Transverse colon (tissue), 4 donors: ENCODE measurements around the gene APLP2. TPM values are rescaled to one million over a fixed set of nuclear protein-coding genes. Genes with fewer than 3 reads are reported as not detected.

Experiments used
- DNase-seq: peaks from one replicate; pipeline ENCODE4 v3.0.0-alpha.2; 2019
- H3K27ac ChIP-seq, 4 donors: fragments of 200-600 bp; sonication (generic); 2 replicates each; pipeline ENCODE4 v1.5.1; 2016 to 2018; ENCODE audit warnings: inconsistent platforms in 4 of 4
- H3K27me3 ChIP-seq: fragments of 200-600 bp; sonication (generic); 2 replicates; pipeline ENCODE4 v1.5.1; 2017; ENCODE audit warnings: inconsistent platforms
- H3K36me3 ChIP-seq, 4 donors: fragments of 200-600 bp; sonication (generic); 2 replicates each; pipeline ENCODE4 v1.5.1; 2017 to 2019; ENCODE audit warnings: inconsistent platforms in 4 of 4
- H3K4me1 ChIP-seq, 4 donors: fragments of 200-600 bp; sonication (generic); 2 replicates each; pipeline ENCODE4 v1.5.1; 2017 to 2020; ENCODE audit warnings: inconsistent platforms in 4 of 4
- H3K4me3 ChIP-seq, 4 donors: fragments of 200-600 bp; sonication (generic); 1 replicate in 1 of 4; 2 replicates in 3 of 4; pipeline versions ENCODE4 v1.5.1 to v1.6.1; 2017 to 2019; ENCODE audit warnings: inconsistent platforms in 4 of 4
- H3K9me3 ChIP-seq, 2 donors: fragments of 200-600 bp; sonication (generic); 2 replicates each; pipeline ENCODE4 v1.5.1; 2017 to 2019; ENCODE audit warnings: inconsistent platforms in 2 of 2
- CTCF ChIP-seq, 5 experiments: fragments of 200-600 bp in 3 of 5; fragments of 450-650 bp in 2 of 5; sonication (generic) in 3 of 5; IDR thresholded peaks; 1 replicate in 2 of 5; 2 replicates in 3 of 5; pipeline ENCODE4 v1.5.1; 2016 to 2017; ENCODE audit warnings: antibody characterized with exemption in 5 of 5, inconsistent platforms in 3 of 5, mild to moderate bottlenecking in 2 of 5, moderate library complexity in 1 of 5
- EP300 ChIP-seq: sonication (generic); formaldehyde crosslinking; IDR thresholded peaks from one replicate; pipeline ENCODE4 v1.6.1; 2017; ENCODE audit warnings: antibody characterized with exemption, low read depth
- POLR2A ChIP-seq: fragments of 450-650 bp; IDR thresholded peaks from one replicate; pipeline ENCODE4 v1.6.1; 2016; ENCODE audit warnings: antibody characterized with exemption, mild to moderate bottlenecking, moderate library complexity
- POLR2AphosphoS5 ChIP-seq, 3 donors: sonication (generic); formaldehyde crosslinking; IDR thresholded peaks; one replicate each; pipeline ENCODE4 v1.6.1; 2016; ENCODE audit warnings: antibody characterized with exemption in 3 of 3
- WGBS, 2 donors: methylation state at CpG; one replicate each; pipeline ENCODE4 v1.1.5; 2018; ENCODE audit warnings: low coverage in 1 of 2; 5-methylcytosine and 5-hydroxymethylcytosine counted together
- in situ Hi-C, 4 donors: fragments of 200-750 bp; cut with MboI; loops; one replicate each; pipeline versions ENCODE4 v1.15.0 to v1.15.1; 2017; ENCODE audit warnings: low sequenced_read_pairs in 3 of 4, low pct_ligation_motif_present in 1 of 4, low pct_unique_long_range_greater_than_20kb in 1 of 4
- intact Hi-C: fragments of 100-400 bp; cut with DNase I; formaldehyde crosslinking; loops from one replicate; pipeline ENCODE4 v1.15.1; 2023; ENCODE audit warnings: low total_unique reads
- total RNA-seq, 4 donors: library from RNA; depleted of rRNA; stranded (reverse); fragments of >200 nt; gene quantifications; one replicate each; pipeline ENCODE4 v1.1.0, GENCODE V29; 2016

The APLP2 gene
- total RNA-seq, 4 donors from 2014 or later = 191 to 618 (median 396) TPM

DNA sequence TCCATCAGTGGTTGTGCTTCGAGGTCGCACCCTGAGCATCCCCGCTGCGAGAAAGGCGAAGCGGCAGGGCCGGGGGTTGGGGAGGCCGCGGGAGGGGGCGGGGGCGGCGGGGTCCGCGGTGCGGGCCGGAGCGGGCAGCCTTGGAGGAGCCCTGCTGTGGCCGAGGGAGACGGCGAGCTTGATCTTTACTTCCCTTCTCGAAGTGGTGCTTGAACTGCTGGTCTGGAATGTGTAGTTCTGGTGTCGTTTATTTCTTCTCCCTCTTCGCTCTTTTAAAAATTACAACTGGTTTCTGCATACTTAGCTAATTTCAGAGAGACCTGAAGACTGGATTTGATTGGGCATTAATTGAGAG lies 1.1 kb downstream of the APLP2 start:
- no peaks in the 10 kb centered on the region for H3K27me3 ChIP-seq
- in situ Hi-C loops = no loop called here
- WGBS, 2 donors = 2% methylated on average over 23 of the region's 23 CpGs; no CpG with 5 or more reads in 1 of the 2 donors
- peaks cover 11 to 48% (median 29%) of the 10 kb centered on the region in 4 donors for H3K4me1 ChIP-seq
- DNase-seq = peak; percentile 34
- H3K27ac ChIP-seq = peak overlapping the region; percentile 94 to 97 (median 96)
- intact Hi-C loops = loop anchor here (2.0 kb wide), 1 partner anchor 68 kb away; the partner anchor contains the start of gene PRDM10
- H3K36me3 ChIP-seq = no peaks in the 10 kb centered on the region
- peak overlapping the region; percentile 66 to 92 (median 81) for H3K4me3 ChIP-seq
- H3K9me3 ChIP-seq = no peaks in the 10 kb centered on the region
- no peak for TF ChIP-seq POLR2A
- no peak for TF ChIP-seq EP300
- TF ChIP-seq CTCF (IDR thresholded peaks at IDR 0.05) = no peak
- no peak for TF ChIP-seq POLR2AphosphoS5 (IDR thresholded peaks at IDR 0.05)

DNA sequence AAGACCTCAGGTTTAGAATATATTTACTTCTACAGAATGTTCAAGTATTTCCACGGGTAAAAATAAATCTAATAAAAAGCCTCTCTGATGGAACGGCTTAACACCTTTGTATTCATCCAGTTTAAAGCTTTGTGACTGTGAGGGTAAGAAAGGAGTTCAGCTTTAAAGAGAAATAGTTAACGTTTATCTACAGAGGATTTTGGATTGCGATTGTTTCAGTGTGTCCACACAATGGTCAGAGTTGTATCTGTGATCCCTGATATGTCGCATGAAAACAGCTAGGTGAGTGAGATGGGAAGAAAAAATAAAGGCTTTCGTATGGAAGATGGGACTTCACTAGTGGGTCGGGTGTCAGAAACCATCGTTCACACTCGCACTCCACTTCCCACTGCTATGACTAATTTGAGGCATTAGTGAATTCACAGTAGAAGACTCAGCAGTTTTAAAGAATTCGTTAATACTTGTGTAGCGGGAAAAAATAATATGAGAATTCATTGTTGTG lies 1.6 kb downstream of the APLP2 start:
- intact Hi-C loops = loop anchor here (2.0 kb wide), 1 partner anchor 68 kb away; the partner anchor contains the start of gene PRDM10

GRCh38 chr11:130074736-130075135 lies 5.0 kb downstream of the APLP2 start:
- in situ Hi-C loops = no loop called here
- TF ChIP-seq EP300 = no peak
- no peak for TF ChIP-seq POLR2AphosphoS5 (IDR thresholded peaks at IDR 0.05)
- TF ChIP-seq CTCF (IDR thresholded peaks at IDR 0.05) = no peak
- no peak for TF ChIP-seq POLR2A
- 96 to 97% methylated on average over 2 of the region's 2 CpGs for WGBS, 2 donors
- Histone ChIP-seq H3K4me3 (no peak overlapping the region), H3K9me3 (no peaks in the 10 kb centered on the region), H3K4me1 (peaks cover 5 to 23% (median 17%) of the 10 kb centered on the region in 4 donors), H3K27ac (no peak overlapping the region), H3K36me3 (no peaks in the 10 kb centered on the region), H3K27me3 (no peaks in the 10 kb centered on the region)
- DNase-seq = no peak
- intact Hi-C loops = no loop called here

More for the DNA sequence above, 1.6 kb downstream of the APLP2 start:
- no peaks in the 10 kb centered on the region for H3K27me3 ChIP-seq
- DNase-seq = no peak
- TF ChIP-seq POLR2AphosphoS5 (IDR thresholded peaks at IDR 0.05) (no peak), POLR2A (no peak), EP300 (no peak), CTCF (IDR thresholded peaks at IDR 0.05) (no peak)
- peak overlapping the region; percentile 94 to 97 (median 96) for H3K27ac ChIP-seq
- 20 to 31% methylated on average over 7 to 11 of the region's 11 CpGs for WGBS, 2 donors
- H3K9me3 ChIP-seq = no peaks in the 10 kb centered on the region
- H3K36me3 ChIP-seq = no peaks in the 10 kb centered on the region
- H3K4me1 ChIP-seq = peaks cover 11 to 44% (median 27%) of the 10 kb centered on the region in 4 donors
- in situ Hi-C loops = no loop called here
- peak overlapping the region in 3 of 4 donors; percentile 74 to 92 (median 88) for H3K4me3 ChIP-seq

DNA sequence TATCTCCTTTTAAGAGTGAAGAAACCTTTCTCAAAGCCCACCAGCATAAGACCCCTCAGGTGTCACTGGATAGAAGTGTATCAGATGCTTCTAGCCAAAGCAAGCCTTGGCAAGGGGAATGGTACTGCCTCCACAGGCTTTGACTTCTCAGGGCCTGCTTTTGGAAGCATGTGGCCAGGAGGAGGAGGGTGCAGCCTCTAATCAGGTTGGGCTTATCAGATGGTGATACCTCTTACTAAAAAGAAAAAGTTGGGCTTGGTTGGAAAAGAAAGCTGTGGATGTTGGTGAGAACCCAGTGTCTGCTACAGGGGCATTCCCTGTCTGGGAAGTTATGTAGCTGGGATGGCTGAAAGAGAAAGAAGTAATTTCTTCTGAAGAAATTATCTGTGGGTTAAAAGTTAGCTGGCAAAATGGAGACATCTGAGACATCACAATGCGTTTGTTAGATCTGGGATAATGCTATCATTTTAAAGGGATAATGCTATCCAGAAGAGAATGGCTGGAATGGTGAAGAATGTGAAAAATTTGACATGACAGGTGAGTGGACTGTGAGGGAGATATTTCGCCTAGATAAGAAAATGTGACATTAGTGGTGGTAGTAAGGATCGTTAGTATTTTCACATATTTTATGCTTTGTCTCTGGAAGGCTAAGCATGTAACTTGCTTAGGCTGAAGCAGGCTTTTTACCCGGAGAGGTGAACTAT lies 7.2 kb downstream of the APLP2 start:
- no peaks in the 10 kb centered on the region for H3K36me3 ChIP-seq
- TF ChIP-seq EP300 = no peak
- no peak for TF ChIP-seq POLR2A
- no peak for TF ChIP-seq CTCF (IDR thresholded peaks at IDR 0.05)
- no peak for TF ChIP-seq POLR2AphosphoS5 (IDR thresholded peaks at IDR 0.05)
- no peak overlapping the region for H3K27ac ChIP-seq
- in situ Hi-C loops (no loop called here), intact Hi-C loops (no loop called here)
- H3K27me3 ChIP-seq = no peaks in the 10 kb centered on the region
- H3K9me3 ChIP-seq = no peaks in the 10 kb centered on the region
- DNase-seq = no peak
- H3K4me1 ChIP-seq = peaks cover 0 to 13% (median 7%) of the 10 kb centered on the region in 4 donors
- H3K4me3 ChIP-seq = no peak overlapping the region
- WGBS, 2 donors = 72 to 80% methylated on average over 4 of the region's 4 CpGs
